ENCODE data around the gene DHX35. TPM values are rescaled to one million over a fixed set of nuclear protein-coding genes. Genes with fewer than 3 reads are reported as not detected.

Gene DHX35
- total and polyA plus RNA-seq, 9 donors = 11.2 to 14.5 (median 12.0) TPM

GRCh38 chr20:38986663-38987062 is 24.5 kb downstream of the DHX35 start:
- Histone ChIP-seq H3K27ac (no peak overlapping the region), H3K4me1 (ENCODE audit: insufficient read depth) (no peaks in the 10 kb centered on the region), H3K9me3 (no peaks in the 10 kb centered on the region), H3K36me3 (no peaks in the 10 kb centered on the region), H3K4me3 (no peak overlapping the region), H3K27me3 (no peaks in the 10 kb centered on the region)
- 73 to 85% (median 73%) methylated on average over 2 of the region's 2 CpGs for WGBS, 3 donors
- intact Hi-C loops (cut with DNase I) = no loop called here
- no peak for DNase-seq
- no peak for TF ChIP-seq CTCF (IDR thresholded peaks at IDR 0.05)
- no peak for TF ChIP-seq EP300 (IDR thresholded peaks at IDR 0.05)
- TF ChIP-seq POLR2A (IDR thresholded peaks at IDR 0.05) = no peak

GRCh38 chr20:38987777-38988176 is 25.6 kb downstream of the DHX35 start:
- no peaks in the 10 kb centered on the region for H3K36me3 ChIP-seq
- intact Hi-C loops (cut with DNase I) = no loop called here
- no peak overlapping the region for H3K4me3 ChIP-seq
- TF ChIP-seq CTCF (IDR thresholded peaks at IDR 0.05) (no peak), POLR2A (IDR thresholded peaks at IDR 0.05) (no peak), EP300 (IDR thresholded peaks at IDR 0.05) (no peak)
- WGBS, 3 donors = 69 to 89% (median 83%) methylated on average over 4 of the region's 4 CpGs
- no peaks in the 10 kb centered on the region for H3K4me1 ChIP-seq (ENCODE audit: insufficient read depth)
- no peaks in the 10 kb centered on the region for H3K9me3 ChIP-seq
- no peak for DNase-seq
- H3K27ac ChIP-seq = no peak overlapping the region
- H3K27me3 ChIP-seq = no peaks in the 10 kb centered on the region

- no peaks in the 10 kb centered on the region for H3K36me3 ChIP-seq
- intact Hi-C loops (cut with DNase I) = no loop called here
- no peak overlapping the region for H3K27ac ChIP-seq
- H3K4me1 ChIP-seq (ENCODE audit: insufficient read depth) = no peaks in the 10 kb centered on the region
- no peak overlapping the region for H3K4me3 ChIP-seq
- 90 to 97% (median 95%) methylated on average over 1 of the region's 1 CpG for WGBS, 3 donors
- no peaks in the 10 kb centered on the region for H3K27me3 ChIP-seq
- no peaks in the 10 kb centered on the region for H3K9me3 ChIP-seq
- TF ChIP-seq EP300 (IDR thresholded peaks at IDR 0.05) = no peak
- TF ChIP-seq POLR2A (IDR thresholded peaks at IDR 0.05) = no peak
- TF ChIP-seq CTCF (IDR thresholded peaks at IDR 0.05) = no peak
- DNase-seq = no peak
These were observed 28.6 kb downstream of the DHX35 start for GRCh38 chr20:38990728-38991127.

- Histone ChIP-seq H3K9me3 (no peaks in the 10 kb centered on the region), H3K27me3 (no peaks in the 10 kb centered on the region), H3K36me3 (no peaks in the 10 kb centered on the region), H3K27ac (no peak overlapping the region), H3K4me3 (no peak overlapping the region), H3K4me1 (ENCODE audit: insufficient read depth) (no peaks in the 10 kb centered on the region)
- intact Hi-C loops (cut with DNase I) = no loop called here
- 73 to 77% (median 76%) methylated on average over 5 of the region's 5 CpGs for WGBS, 3 donors
- TF ChIP-seq EP300 (IDR thresholded peaks at IDR 0.05) (no peak), POLR2A (IDR thresholded peaks at IDR 0.05) (no peak), CTCF (IDR thresholded peaks at IDR 0.05) (no peak)
- DNase-seq = no peak
These were observed 29.9 kb downstream of the DHX35 start for GRCh38 chr20:38991814-38992704.

Measured in ovary (tissue), 9 donors.